Measurements from ENCODE around the gene ABCD4. TPM values are rescaled to one million over a fixed set of nuclear protein-coding genes. Genes with fewer than 3 reads are reported as not detected.

The ABCD4 gene
- total RNA-seq, 1 donor from 2014 or later, result 65.3 TPM

- DNase-seq (ENCODE audit: low read depth), result no peak
- peak overlapping the region; percentile 86 for H3K4me3 ChIP-seq (ENCODE audit: low read depth, low read length)
- peak; percentile 51 for TF ChIP-seq CTCF (conservative IDR thresholded peaks at IDR 0.05; ENCODE audit: low read depth, low read length)
These were observed 544 bp downstream of the ABCD4 start for GRCh38 chr14:74302152-74302628.

GRCh38 chr14:74301594-74302151 lies 1.1 kb downstream of the ABCD4 start:
- TF ChIP-seq CTCF (conservative IDR thresholded peaks at IDR 0.05; ENCODE audit: low read depth, low read length), result no peak
- DNase-seq (ENCODE audit: low read depth), result no peak
- H3K4me3 ChIP-seq (ENCODE audit: low read depth, low read length), result peak overlapping the region; percentile 86

DNA sequence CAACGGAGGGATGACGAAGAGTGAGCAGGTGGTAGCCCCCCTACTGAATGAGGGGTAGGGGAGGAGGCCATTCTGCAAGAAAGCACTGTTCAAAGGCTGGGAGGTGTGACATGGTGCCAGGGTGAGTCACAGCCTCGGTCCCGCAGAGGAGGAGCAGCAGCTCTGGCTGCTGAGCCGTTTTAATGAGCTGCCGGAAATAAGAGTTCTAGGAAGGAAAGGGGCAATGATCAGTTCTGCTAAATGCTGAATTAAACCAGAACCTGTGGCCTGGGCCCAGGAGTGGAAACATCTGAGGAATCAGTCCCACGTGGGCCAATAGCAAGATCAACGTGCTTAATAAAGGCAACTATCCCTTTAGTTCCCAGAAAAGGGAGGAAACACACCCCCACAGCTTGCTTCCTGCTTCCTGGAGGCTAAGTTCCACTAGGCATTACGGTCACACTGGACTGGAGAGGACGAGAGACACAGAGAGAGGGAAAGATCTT lies 3.6 kb downstream of the ABCD4 start:
- no peak for TF ChIP-seq CTCF (conservative IDR thresholded peaks at IDR 0.05; ENCODE audit: low read depth, low read length)
- H3K4me3 ChIP-seq (ENCODE audit: low read depth, low read length), result peak overlapping the region; percentile 33
- no peak for DNase-seq (ENCODE audit: low read depth)

DNA sequence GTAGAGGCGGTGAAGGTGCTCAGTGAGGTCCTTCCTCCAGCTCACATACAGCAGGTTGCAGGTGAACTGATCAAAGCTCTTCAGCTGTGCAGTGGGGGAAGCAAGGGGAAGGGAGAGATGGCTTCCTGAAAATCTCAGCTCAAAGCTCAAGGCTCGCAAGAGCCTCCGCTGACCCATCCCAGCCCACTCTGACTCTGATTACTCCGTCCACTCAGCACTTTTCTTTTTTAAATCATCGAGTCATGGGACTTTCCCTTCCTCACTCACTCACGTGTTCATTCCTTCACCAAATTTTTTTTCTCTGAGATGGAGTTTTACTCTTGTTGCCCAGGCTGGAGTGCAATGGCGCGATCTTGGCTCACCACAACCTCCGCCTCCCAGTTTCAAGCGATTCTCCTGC lies 4.7 kb downstream of the ABCD4 start:
- no peak for DNase-seq (ENCODE audit: low read depth)
- TF ChIP-seq CTCF (conservative IDR thresholded peaks at IDR 0.05; ENCODE audit: low read depth, low read length), result no peak
- no peak overlapping the region for H3K4me3 ChIP-seq (ENCODE audit: low read depth, low read length)

GRCh38 chr14:74296037-74296467 lies 6.7 kb downstream of the ABCD4 start:
- TF ChIP-seq CTCF (conservative IDR thresholded peaks at IDR 0.05; ENCODE audit: low read depth, low read length), result no peak

GRCh38 chr14:74293606-74294005 lies 9.1 kb downstream of the ABCD4 start:
- no peak for DNase-seq (ENCODE audit: low read depth)
- H3K4me3 ChIP-seq (ENCODE audit: low read depth, low read length), result no peak overlapping the region
- TF ChIP-seq CTCF (conservative IDR thresholded peaks at IDR 0.05; ENCODE audit: low read depth, low read length), result no peak

More at GRCh38 chr14:74296037-74296467, 6.7 kb downstream of the ABCD4 start:
- no peak for DNase-seq (ENCODE audit: low read depth)
- no peak overlapping the region for H3K4me3 ChIP-seq (ENCODE audit: low read depth, low read length)

DNA sequence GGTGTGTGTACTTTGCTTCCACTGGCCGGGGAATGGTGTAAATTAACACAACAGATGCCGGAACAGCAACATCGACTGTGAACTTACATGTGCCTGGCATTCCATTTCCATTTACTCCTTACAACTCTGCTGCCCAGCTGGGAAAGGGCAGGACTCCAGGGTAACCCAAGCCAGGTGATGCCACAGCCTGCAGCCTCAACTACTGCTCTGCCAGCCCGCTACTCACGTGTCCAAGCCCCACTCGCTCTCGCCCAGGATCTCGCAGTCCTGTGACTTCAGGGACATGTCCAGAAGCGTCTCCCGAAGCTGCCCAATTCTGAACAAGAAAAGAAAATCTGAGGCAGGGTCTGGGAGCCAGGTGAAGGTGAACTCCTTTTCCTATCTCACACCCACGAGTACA lies 10.7 kb downstream of the ABCD4 start:
- TF ChIP-seq CTCF (conservative IDR thresholded peaks at IDR 0.05; ENCODE audit: low read depth, low read length), result no peak
- DNase-seq (ENCODE audit: low read depth), result no peak
- no peak overlapping the region for H3K4me3 ChIP-seq (ENCODE audit: low read depth, low read length)

Measured in epithelial cell of proximal tubule (primary cell).